ENCODE measurements around the gene NGEF. TPM values are rescaled to one million over a fixed set of nuclear protein-coding genes. Genes with fewer than 3 reads are reported as not detected.

The NGEF gene
- total RNA-seq, 1 experiment from 2014 or later: 5.4 TPM

GRCh38 chr2:232885264-232885961 lies 127.6 kb downstream of the NGEF start:
- H3K36me3 Mint-ChIP-seq: no peaks in the 10 kb centered on the region
- H3K9me3 Mint-ChIP-seq: no peaks in the 10 kb centered on the region
- TF ChIP-seq NFYB (CRISPR knock-in tag; conservative IDR thresholded peaks at IDR 0.05; ENCODE audit: low read depth) (no peak), ZNF281 (CRISPR knock-in tag; IDR thresholded peaks at IDR 0.05) (no peak), MYBL2 (CRISPR knock-in tag; IDR thresholded peaks at IDR 0.05) (no peak), ZNF263 (CRISPR knock-in tag; IDR thresholded peaks at IDR 0.05; ENCODE audit: low read depth) (no peak), CREM (CRISPR knock-in tag; IDR thresholded peaks at IDR 0.05) (no peak), ZNF232 (CRISPR knock-in tag; IDR thresholded peaks at IDR 0.05) (no peak), FOXJ3 (CRISPR knock-in tag; IDR thresholded peaks at IDR 0.05; ENCODE audit: borderline replicate concordance) (no peak), JAZF1 (CRISPR knock-in tag; IDR thresholded peaks at IDR 0.05) (no peak), RORB (CRISPR knock-in tag; IDR thresholded peaks at IDR 0.05) (no peak), FOXK1 (CRISPR knock-in tag; IDR thresholded peaks at IDR 0.05) (no peak), ATF1 (CRISPR knock-in tag; IDR thresholded peaks at IDR 0.05) (no peak), ESRRA (CRISPR knock-in tag; IDR thresholded peaks at IDR 0.05; ENCODE audit: borderline replicate concordance) (no peak)
- H3K27ac Mint-ChIP-seq: no peak overlapping the region
- no peak for ATAC-seq
- H3K27me3 Mint-ChIP-seq (ENCODE audit: low read depth): no peaks in the 10 kb centered on the region
- peaks cover 10% of the 10 kb centered on the region for H3K4me1 Mint-ChIP-seq
- DNase-seq (ENCODE audit: low spot score): no peak
- no peak overlapping the region for H3K4me3 Mint-ChIP-seq
- POLR2A ChIA-PET: no interaction called here
- CTCF ChIA-PET: interaction anchor here (1.7 kb wide), 1 partner anchor 143 kb away, joined by 4 read pairs; no protein-coding TSS in a partner anchor

DNA sequence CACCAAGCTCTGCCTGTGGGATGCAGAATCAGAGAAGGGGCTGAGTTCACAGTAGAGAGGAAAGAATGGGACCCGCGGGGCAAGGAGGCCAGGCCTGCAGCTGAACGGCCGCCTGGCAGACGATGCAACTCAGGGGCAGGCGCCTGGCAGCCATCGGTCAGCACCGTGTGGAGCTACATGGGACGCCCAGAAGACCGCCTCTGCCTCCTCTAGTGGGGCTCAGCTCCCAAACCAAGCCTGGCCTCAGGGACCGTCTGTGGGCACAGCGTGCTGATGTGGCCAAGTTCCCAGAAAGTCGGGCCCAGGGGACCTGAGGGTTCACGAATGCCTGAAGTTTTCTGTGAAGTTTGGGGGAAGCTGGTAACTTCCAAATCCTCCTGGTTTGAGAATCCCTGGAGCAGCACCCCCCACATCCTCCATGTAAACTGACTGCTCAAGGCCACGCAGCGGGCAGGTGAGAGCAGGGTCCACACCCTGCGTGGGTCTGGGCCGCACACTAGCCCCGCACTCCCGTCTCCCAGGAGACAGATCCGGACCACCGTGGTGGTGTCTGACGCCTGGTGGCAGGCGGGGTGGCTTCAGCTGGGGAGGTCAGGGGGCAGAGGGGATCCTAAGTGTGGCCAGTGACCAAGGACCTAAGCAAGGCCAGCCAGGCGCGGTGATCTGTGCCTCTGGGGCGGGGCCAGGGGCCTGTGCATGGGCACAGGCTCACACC lies 128.3 kb downstream of the NGEF start:
- ATAC-seq: no peak
- peaks cover 8% of the 10 kb centered on the region for H3K4me1 Mint-ChIP-seq
- H3K27me3 Mint-ChIP-seq (ENCODE audit: low read depth): no peaks in the 10 kb centered on the region
- H3K4me3 Mint-ChIP-seq: no peak overlapping the region
- CTCF ChIA-PET: interaction anchor here (0.7 to 1.7 kb wide), 2 partner anchors 32 to 144 kb away, joined by 3 to 4 read pairs; no protein-coding TSS in a partner anchor
- no peaks in the 10 kb centered on the region for H3K36me3 Mint-ChIP-seq
- H3K27ac Mint-ChIP-seq: 0 out of 2 replicates have a peak overlapping the region, but pooled peaks have one; percentile 49
- TF ChIP-seq TEAD1 (CRISPR knock-in tag; IDR thresholded peaks at IDR 0.05): no peak
- POLR2A ChIA-PET: no interaction called here
- no peaks in the 10 kb centered on the region for H3K9me3 Mint-ChIP-seq
- DNase-seq (ENCODE audit: low spot score): no peak

GRCh38 chr2:232884001-232884421 lies 129.0 kb downstream of the NGEF start:
- H3K27ac Mint-ChIP-seq: no peak overlapping the region
- no peak for DNase-seq (ENCODE audit: low spot score)
- CTCF ChIA-PET: interaction anchor here (1.7 kb wide), 1 partner anchor 145 kb away, joined by 4 read pairs; no protein-coding TSS in a partner anchor
- H3K9me3 Mint-ChIP-seq: no peaks in the 10 kb centered on the region
- POLR2A ChIA-PET: interaction anchor here (0.5 kb wide), 1 partner anchor 100 kb away, joined by 3 read pairs; no protein-coding TSS in a partner anchor
- no peak for TF ChIP-seq PRRX2 (CRISPR knock-in tag; IDR thresholded peaks at IDR 0.05)
- no peak for TF ChIP-seq ZNF416 (CRISPR knock-in tag; IDR thresholded peaks at IDR 0.05)
- H3K36me3 Mint-ChIP-seq: no peaks in the 10 kb centered on the region
- no peaks in the 10 kb centered on the region for H3K27me3 Mint-ChIP-seq (ENCODE audit: low read depth)
- peaks cover 8% of the 10 kb centered on the region for H3K4me1 Mint-ChIP-seq
- no peak for ATAC-seq
- H3K4me3 Mint-ChIP-seq: no peak overlapping the region

DNA sequence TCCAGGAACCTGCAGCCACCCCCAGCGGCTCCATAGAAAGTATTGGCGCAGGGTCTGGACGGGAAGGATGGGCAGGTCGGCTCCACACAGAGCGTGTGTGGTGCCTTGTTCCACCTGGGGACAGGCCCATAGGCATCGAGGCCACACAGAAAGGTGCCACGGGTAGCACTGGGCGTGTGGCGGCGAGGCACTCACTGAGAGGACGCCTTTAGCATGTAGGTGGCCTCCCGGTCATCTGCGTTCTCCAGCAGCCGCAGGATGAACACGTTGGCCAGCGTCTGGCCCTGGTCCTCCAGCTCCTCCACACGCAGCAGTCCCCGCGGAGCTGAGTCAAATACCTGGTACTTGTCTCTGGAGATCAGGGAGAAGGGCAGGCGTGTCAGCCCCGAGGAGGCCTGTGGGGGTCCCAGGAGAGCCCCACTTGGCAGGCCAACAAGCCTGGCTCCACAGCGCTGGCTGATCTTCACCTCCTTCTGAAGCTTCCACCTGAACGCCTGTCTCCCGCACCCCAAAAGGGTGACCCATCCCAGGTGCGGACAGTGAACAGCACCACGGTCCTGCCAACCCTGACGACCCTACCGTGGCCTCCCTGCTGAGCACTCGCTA lies 129.8 kb downstream of the NGEF start:
- DNase-seq (ENCODE audit: low spot score): no peak
- H3K36me3 Mint-ChIP-seq: no peaks in the 10 kb centered on the region
- CTCF ChIA-PET: no interaction called here
- TF ChIP-seq JUN (CRISPR knock-in tag; IDR thresholded peaks at IDR 0.05) (no peak), GTF2I (CRISPR knock-in tag; conservative IDR thresholded peaks at IDR 0.05) (no peak), ARID4B (CRISPR knock-in tag; IDR thresholded peaks at IDR 0.05; ENCODE audit: borderline replicate concordance) (no peak), PREB (CRISPR knock-in tag; IDR thresholded peaks at IDR 0.05; ENCODE audit: borderline replicate concordance) (no peak)

More for the DNA sequence above, 129.8 kb downstream of the NGEF start:
- peaks cover 8% of the 10 kb centered on the region for H3K4me1 Mint-ChIP-seq
- H3K27ac Mint-ChIP-seq: no peak overlapping the region
- H3K4me3 Mint-ChIP-seq: no peak overlapping the region
- H3K9me3 Mint-ChIP-seq: no peaks in the 10 kb centered on the region
- peaks cover 6% of the 10 kb centered on the region; the same call in 1 of the 2 replicates for H3K27me3 Mint-ChIP-seq (ENCODE audit: low read depth)
- ATAC-seq: no peak
- POLR2A ChIA-PET: no interaction called here
